Measurements from ENCODE around the gene ERO1B. TPM values are rescaled to one million over a fixed set of nuclear protein-coding genes. Genes with fewer than 3 reads are reported as not detected.

ERO1B gene
- total and polyA plus RNA-seq, 2 of the 4 experiments (the other 2 are of a cell fraction): 0.54 to 0.60 TPM

DNA sequence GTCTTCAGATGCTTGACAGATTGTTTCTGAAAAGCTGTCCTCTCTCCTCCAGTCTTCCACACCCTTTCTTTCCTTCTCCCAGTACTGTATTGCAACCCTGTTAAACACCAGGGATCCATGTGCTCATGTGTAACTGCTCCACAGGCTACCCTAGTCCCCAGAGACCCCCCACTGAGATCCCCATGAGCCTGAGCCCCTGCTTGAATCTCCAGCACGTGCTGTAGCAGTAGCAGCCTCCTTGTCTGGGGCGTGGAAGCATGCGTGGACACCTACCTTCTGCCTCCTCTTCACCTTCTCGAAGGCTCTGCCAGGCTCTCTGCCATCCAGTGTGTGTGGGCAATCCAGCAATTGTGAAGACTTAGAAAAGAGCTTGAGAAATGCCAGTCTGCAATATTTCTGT is 114.2 kb downstream of the ERO1B start:
- H3K9me3 ChIP-seq (ENCODE audit: control insufficient read depth, insufficient read depth, low read length): no peaks in the 10 kb centered on the region
- H2BK5ac ChIP-seq (ENCODE audit: low read depth, low read length, poor library complexity, severe bottlenecking): no peak overlapping the region
- DNase-seq (no peak), ATAC-seq (ENCODE audit: low read depth) (no peak)
- H3K9me1 ChIP-seq (ENCODE audit: insufficient read depth, low read length): no peaks in the 10 kb centered on the region
- ChIA-PET POLR2A (ENCODE audit: unreplicated experiment) (interaction anchor here (0.5 kb wide), 1 partner anchor 184 kb away, joined by 5 read pairs; no protein-coding TSS in a partner anchor), CTCF (no interaction called here)
- H2BK120ac ChIP-seq (ENCODE audit: low read depth, low read length): no peak overlapping the region
- H4K20me1 ChIP-seq (ENCODE audit: insufficient read depth, low read length): no peaks in the 10 kb centered on the region
- no peaks in the 10 kb centered on the region for H3K27me3 ChIP-seq (ENCODE audit: control insufficient read depth, insufficient read depth, low read length)
- no peak overlapping the region for H2AK9ac ChIP-seq (replicated peaks; ENCODE audit: low read depth, low read length, poor library complexity)
- no peak overlapping the region for H2AFZ ChIP-seq (replicated peaks; ENCODE audit: low read length, poor library complexity)
- no peak overlapping the region for H2BK20ac ChIP-seq (ENCODE audit: low read depth, low read length)
- no peak overlapping the region for H3K27ac ChIP-seq (ENCODE audit: insufficient read depth, low read length)
- H4K5ac ChIP-seq (ENCODE audit: low read depth, low read length): no peak overlapping the region
- in situ Hi-C loops (cut with MboI; ENCODE audit: low sequenced_read_pairs) (no loop called here), dilution Hi-C loops (cut with HindIII; ENCODE audit: low sequenced_read_pairs, unreplicated experiment) (no loop called here), intact Hi-C loops (cut with micrococcal nuclease) (no loop called here)
- 82% methylated on average over 2 of the region's 4 CpGs; no CpG with 5 or more reads in 1 of the 2 experiments for WGBS, 2 experiments (ENCODE audit: extremely low coverage in 2 of 2, insufficient read length in 1 of 2)
- TF ChIP-seq FOS (IDR thresholded peaks at IDR 0.05; ENCODE audit: low read depth, low read length) (no peak), MXI1 (IDR thresholded peaks at IDR 0.05; ENCODE audit: borderline replicate concordance, low read depth, low read length) (no peak), NFE2L2 (IDR thresholded peaks at IDR 0.05; ENCODE audit: low read depth, low read length) (no peak), MAZ (IDR thresholded peaks at IDR 0.05; ENCODE audit: borderline replicate concordance, low read depth, low read length) (no peak), BHLHE40 (IDR thresholded peaks at IDR 0.05; ENCODE audit: low read depth, low read length) (no peak), RFX5 (IDR thresholded peaks at IDR 0.05; ENCODE audit: low read depth, low read length) (no peak), SMC3 (IDR thresholded peaks at IDR 0.05; ENCODE audit: low read depth, low read length) (no peak), POLR2A (IDR thresholded peaks at IDR 0.05; ENCODE audit: low read depth, low read length) (no peak), CEBPB (IDR thresholded peaks at IDR 0.05; ENCODE audit: low read depth, low read length) (no peak), RCOR1 (IDR thresholded peaks at IDR 0.05; ENCODE audit: insufficient replicate concordance, low read length) (no peak), RAD21 (IDR thresholded peaks at IDR 0.05; ENCODE audit: low read length) (no peak), MAFK (IDR thresholded peaks at IDR 0.05; ENCODE audit: low read depth, low read length) (no peak), CHD1 (IDR thresholded peaks at IDR 0.05; ENCODE audit: low read depth, low read length) (no peak)
- TF ChIP-seq, protein P1, sequence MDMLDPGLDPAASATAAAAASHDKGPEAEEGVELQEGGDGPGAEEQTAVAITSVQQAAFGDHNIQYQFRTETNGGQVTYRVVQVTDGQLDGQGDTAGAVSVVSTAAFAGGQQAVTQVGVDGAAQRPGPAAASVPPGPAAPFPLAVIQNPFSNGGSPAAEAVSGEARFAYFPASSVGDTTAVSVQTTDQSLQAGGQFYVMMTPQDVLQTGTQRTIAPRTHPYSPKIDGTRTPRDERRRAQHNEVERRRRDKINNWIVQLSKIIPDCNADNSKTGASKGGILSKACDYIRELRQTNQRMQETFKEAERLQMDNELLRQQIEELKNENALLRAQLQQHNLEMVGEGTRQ (IDR thresholded peaks at IDR 0.05; ENCODE audit: low read depth, low read length): no peak
- TF ChIP-seq, protein P2, sequence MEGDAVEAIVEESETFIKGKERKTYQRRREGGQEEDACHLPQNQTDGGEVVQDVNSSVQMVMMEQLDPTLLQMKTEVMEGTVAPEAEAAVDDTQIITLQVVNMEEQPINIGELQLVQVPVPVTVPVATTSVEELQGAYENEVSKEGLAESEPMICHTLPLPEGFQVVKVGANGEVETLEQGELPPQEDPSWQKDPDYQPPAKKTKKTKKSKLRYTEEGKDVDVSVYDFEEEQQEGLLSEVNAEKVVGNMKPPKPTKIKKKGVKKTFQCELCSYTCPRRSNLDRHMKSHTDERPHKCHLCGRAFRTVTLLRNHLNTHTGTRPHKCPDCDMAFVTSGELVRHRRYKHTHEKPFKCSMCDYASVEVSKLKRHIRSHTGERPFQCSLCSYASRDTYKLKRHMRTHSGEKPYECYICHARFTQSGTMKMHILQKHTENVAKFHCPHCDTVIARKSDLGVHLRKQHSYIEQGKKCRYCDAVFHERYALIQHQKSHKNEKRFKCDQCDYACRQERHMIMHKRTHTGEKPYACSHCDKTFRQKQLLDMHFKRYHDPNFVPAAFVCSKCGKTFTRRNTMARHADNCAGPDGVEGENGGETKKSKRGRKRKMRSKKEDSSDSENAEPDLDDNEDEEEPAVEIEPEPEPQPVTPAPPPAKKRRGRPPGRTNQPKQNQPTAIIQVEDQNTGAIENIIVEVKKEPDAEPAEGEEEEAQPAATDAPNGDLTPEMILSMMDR (conservative IDR thresholded peaks at IDR 0.05; ENCODE audit: low read depth, low read length): no peak
- H2AK5ac ChIP-seq (ENCODE audit: low read depth, low read length): no peak overlapping the region
- no peak overlapping the region for H3K14ac ChIP-seq (replicated peaks; ENCODE audit: low read depth, low read length)
- no peak overlapping the region for H3K4ac ChIP-seq (ENCODE audit: low read depth, low read length)
- H3K9ac ChIP-seq (ENCODE audit: low read depth, low read length): no peak overlapping the region
- peaks cover 2% of the 10 kb centered on the region; the same call in 1 of the 2 replicates for H3K4me1 ChIP-seq (ENCODE audit: control insufficient read depth, insufficient read depth, low read length)
- no peak overlapping the region for H3K18ac ChIP-seq (ENCODE audit: low read depth, low read length)
- no peak overlapping the region for H3K4me3 ChIP-seq (ENCODE audit: insufficient read depth, low read depth, low read length)
- no peak overlapping the region for H4K8ac ChIP-seq (ENCODE audit: low read depth in 2 of 2, low read length in 2 of 2)
- peaks cover 0 to 3% of the 10 kb centered on the region in 2 experiments; a peak in 1 of 4 replicates for H3K79me1 ChIP-seq (ENCODE audit: low read depth in 1 of 2, low read length in 2 of 2)
- no peak overlapping the region for H3K56ac ChIP-seq (ENCODE audit: extremely low read depth, insufficient read depth, low read length)
- no peak overlapping the region for H3K4me2 ChIP-seq (ENCODE audit: low read depth, low read length)
- H3K23ac ChIP-seq (ENCODE audit: low read depth, low read length): no peak overlapping the region
- no peak overlapping the region for H4K91ac ChIP-seq (ENCODE audit: insufficient read depth, low read depth, low read length)
- no peaks in the 10 kb centered on the region for H3K36me3 ChIP-seq (ENCODE audit: control insufficient read depth, insufficient read depth, low read length)
- H2BK15ac ChIP-seq (ENCODE audit: low read depth, low read length): no peak overlapping the region
- no TSS peak for BruUV-seq (replicated peaks)
